Inflammatory macrophage treated with lipopolysaccharide for 4 hours (primary cell): Measurements from ENCODE around the gene FN3KRP.
A peak's percentile ranks its signal among the peaks of the same experiment; 100 is the strongest.

Experiments used
- DNase-seq: peaks from one replicate; pipeline ENCODE4 v3.0.0-alpha.2; 2020

The FN3KRP gene

GRCh38 chr17:82716203-82717010, at the start of gene FN3KRP:
FN3KRP (plus strand) TSS chr17:82716706; CDS start chr17:82716756, 50 bp downstream.
- DNase-seq, result peak; percentile 95

GRCh38 chr17:82666931-82667667, 49.4 kb upstream of the FN3KRP start:
- DNase-seq, result no peak

GRCh38 chr17:82667668-82668000, 48.9 kb upstream of the FN3KRP start:
- DNase-seq, result no peak

GRCh38 chr17:82668024-82668630, 48.4 kb upstream of the FN3KRP start:
- no peak for DNase-seq

- peak; percentile 80 for DNase-seq
Measured at GRCh38 chr17:82668631-82669099, 47.8 kb upstream of the FN3KRP start.

GRCh38 chr17:82670661-82671450, 45.6 kb upstream of the FN3KRP start:
- no peak for DNase-seq

- DNase-seq, result no peak
Measured at GRCh38 chr17:82674656-82675475, 41.6 kb upstream of the FN3KRP start.

GRCh38 chr17:82675476-82676245, 40.8 kb upstream of the FN3KRP start:
- DNase-seq, result no peak

GRCh38 chr17:82677353-82677925, 39.1 kb upstream of the FN3KRP start:
- DNase-seq, result no peak

- no peak for DNase-seq
Measured at GRCh38 chr17:82678265-82678891, 38.1 kb upstream of the FN3KRP start.

- no peak for DNase-seq
Measured at GRCh38 chr17:82679586-82680465, 36.7 kb upstream of the FN3KRP start.

GRCh38 chr17:82681547-82681946, 35.0 kb upstream of the FN3KRP start:
- DNase-seq, result no peak

- DNase-seq, result no peak
Measured at GRCh38 chr17:82683534-82683933, 33.0 kb upstream of the FN3KRP start.

- no peak for DNase-seq
Measured at GRCh38 chr17:82684228-82684841, 32.2 kb upstream of the FN3KRP start.

- DNase-seq, result no peak
Measured at GRCh38 chr17:82685291-82685690, 31.2 kb upstream of the FN3KRP start.

- no peak for DNase-seq
Measured at GRCh38 chr17:82686366-82687324, 29.9 kb upstream of the FN3KRP start.

GRCh38 chr17:82687375-82687861, 29.1 kb upstream of the FN3KRP start:
- DNase-seq, result no peak
